Lower lobe of right lung (tissue), 2 donors: ENCODE measurements around the gene VPS18. TPM values are rescaled to one million over a fixed set of nuclear protein-coding genes. Genes with fewer than 3 reads are reported as not detected.
A peak's percentile ranks its signal among the peaks of the same experiment; 100 is the strongest.

ENCODE experiments used
- ATAC-seq, 2 donors: fragments of 200-7000 bp; cut with Tn5 transposase; one replicate each; pipeline ENCODE4 v1.9.1; 2020 to 2022; ENCODE audit warnings: mild to moderate bottlenecking in 2 of 2, moderate library complexity in 2 of 2
- DNase-seq: peaks from one replicate; pipeline ENCODE4 v3.0.0-alpha.2; 2020
- H3K27ac ChIP-seq: fragments of 200-600 bp; one replicate; pipeline ENCODE4 v1.8.0; 2022
- H3K27me3 ChIP-seq: fragments of 200-600 bp; one replicate; pipeline ENCODE4 v1.8.0; 2022; ENCODE audit warnings: low read depth
- H3K36me3 ChIP-seq: fragments of 200-600 bp; one replicate; pipeline ENCODE4 v1.8.0; 2022; ENCODE audit warnings: mild to moderate bottlenecking
- H3K4me1 ChIP-seq: fragments of 200-600 bp; one replicate; pipeline ENCODE4 v1.8.0; 2022
- H3K4me3 ChIP-seq: fragments of 200-600 bp; one replicate; pipeline ENCODE4 v1.8.0; 2022; ENCODE audit warnings: mild to moderate bottlenecking
- H3K9me3 ChIP-seq: fragments of 200-600 bp; one replicate; pipeline ENCODE4 v1.8.0; 2022
- CTCF ChIP-seq: fragments of 200-600 bp; IDR thresholded peaks from one replicate; pipeline ENCODE4 v1.8.0; 2022; ENCODE audit warnings: antibody characterized with exemption, mild to moderate bottlenecking
- intact Hi-C: fragments of 100-400 bp; cut with DNase I; formaldehyde crosslinking; loops from one replicate; pipeline ENCODE4 v1.11.0; 2022
- total RNA-seq: library from RNA; stranded (reverse); fragmentation: NEBNext Ultra II Directional; extraction: Animal tissue kit (Norgen Biotek cat#: 25700); gene quantifications from one replicate; pipeline ENCODE4 v1.2.1, GENCODE V29; 2021
- donor health status: DM: no; HTN: yes; CAD: no; lungs with severe emphysema.

Gene VPS18
- total RNA-seq, 1 donor from 2014 or later: 24.0 TPM

- no peaks in the 10 kb centered on the region for H3K9me3 ChIP-seq
- H3K4me3 ChIP-seq: peak overlapping the region; percentile 61
- H3K27ac ChIP-seq: peak overlapping the region; percentile 95
- ATAC-seq (peak; percentile 91 to 94), DNase-seq (peak; percentile 95)
- H3K36me3 ChIP-seq: peaks cover 32% of the 10 kb centered on the region
- peak; percentile 90 for TF ChIP-seq CTCF
- H3K27me3 ChIP-seq: no peaks in the 10 kb centered on the region
- peaks cover 94% of the 10 kb centered on the region for H3K4me1 ChIP-seq
- intact Hi-C loops: no loop called here
Measured at GRCh38 chr15:40906091-40906990, 12.1 kb downstream of the VPS18 start.

GRCh38 chr15:40906991-40907802 lies 12.9 kb downstream of the VPS18 start:
- peak overlapping the region; percentile 95 for H3K27ac ChIP-seq
- peaks cover 25% of the 10 kb centered on the region for H3K36me3 ChIP-seq
- DNase-seq: peak; percentile 75
- no peak for TF ChIP-seq CTCF
- H3K27me3 ChIP-seq: no peaks in the 10 kb centered on the region
- intact Hi-C loops: no loop called here
- H3K4me1 ChIP-seq: peaks cover 89% of the 10 kb centered on the region
- peak overlapping the region; percentile 61 for H3K4me3 ChIP-seq
- ATAC-seq: peak; percentile 10 to 31
- H3K9me3 ChIP-seq: no peaks in the 10 kb centered on the region

- intact Hi-C loops: no loop called here
- H3K4me3 ChIP-seq: no peak overlapping the region
- TF ChIP-seq CTCF: no peak
- peaks cover 80% of the 10 kb centered on the region for H3K4me1 ChIP-seq
- no peaks in the 10 kb centered on the region for H3K9me3 ChIP-seq
- H3K27me3 ChIP-seq: no peaks in the 10 kb centered on the region
- H3K27ac ChIP-seq: peak overlapping the region; percentile 95
- H3K36me3 ChIP-seq: peaks cover 16% of the 10 kb centered on the region
- DNase-seq: no peak
- ATAC-seq: no peak
Measured at GRCh38 chr15:40908095-40908494, 13.8 kb downstream of the VPS18 start.

- Histone ChIP-seq H3K4me1 (peaks cover 61% of the 10 kb centered on the region), H3K9me3 (no peaks in the 10 kb centered on the region), H3K36me3 (peaks cover 2% of the 10 kb centered on the region), H3K27me3 (no peaks in the 10 kb centered on the region), H3K4me3 (no peak overlapping the region), H3K27ac (peak overlapping the region; percentile 14)
- intact Hi-C loops: no loop called here
- ATAC-seq: no peak
- TF ChIP-seq CTCF: no peak
- peak; percentile 77 for DNase-seq
Measured at GRCh38 chr15:40909662-40910630, 15.7 kb downstream of the VPS18 start.

GRCh38 chr15:40911141-40911540 lies 16.9 kb downstream of the VPS18 start:
- H3K4me3 ChIP-seq: no peak overlapping the region
- H3K36me3 ChIP-seq: no peaks in the 10 kb centered on the region
- DNase-seq: no peak
- peaks cover 57% of the 10 kb centered on the region for H3K4me1 ChIP-seq
- no peaks in the 10 kb centered on the region for H3K9me3 ChIP-seq
- no peak for TF ChIP-seq CTCF
- H3K27ac ChIP-seq: peak overlapping the region; percentile 13
- no peak for ATAC-seq
- intact Hi-C loops: no loop called here
- no peaks in the 10 kb centered on the region for H3K27me3 ChIP-seq
